Panc1 (cell line): Measurements from ENCODE around the gene GUCY2F. TPM values are rescaled to one million over a fixed set of nuclear protein-coding genes. Genes with fewer than 3 reads are reported as not detected.

Experiments
- ATAC-seq: fragments of 200-7000 bp; cut with Tn5 transposase; 2 replicates; pipeline ENCODE4 v1.9.1; 2020; ENCODE audit warnings: mild to moderate bottlenecking, moderate library complexity
- BruUV-seq: library from RNA; stranded (reverse); fragments of 400-500 nt; replicated peaks from 2 replicates; lab custom pipeline; 2021; lab: Mats Ljungman, UMichigan
- CTCF ChIA-PET: fragments of 300-600 bp; sonication (Branson Sonifier 250); formaldehyde crosslinking; loops from one replicate; lab custom pipeline; 2022; ENCODE audit warnings: antibody characterized with exemption; lab: Charles Lee
- POLR2A ChIA-PET: fragments of 300-600 bp; sonication (Branson Sonifier 250); formaldehyde crosslinking; loops from one replicate; lab custom pipeline; 2022; ENCODE audit warnings: antibody characterized with exemption; lab: Charles Lee
- DNase-seq: peaks from one replicate; pipeline ENCODE4 v3.0.0-alpha.2; 2010; ENCODE audit warnings: low read depth, low spot score
- H3K27ac ChIP-seq: 2 replicates; pipeline ENCODE4 v1.5.1; 2011; ENCODE audit warnings: mild to moderate bottlenecking, low read length, inconsistent platforms
- H3K27me3 ChIP-seq: fragments of 200-500 bp; sonication (Bioruptor generic); 2 replicates; pipeline ENCODE4 v1.6.0; 2014; ENCODE audit warnings: low read length, inconsistent platforms; ENCODE audit not compliant: control insufficient read depth, insufficient read depth
- H3K36me3 ChIP-seq: fragments of 200-500 bp; sonication (Bioruptor generic); 2 replicates; pipeline ENCODE4 v1.5.1; 2014; ENCODE audit warnings: inconsistent platforms, mild to moderate bottlenecking, low read length, moderate library complexity; ENCODE audit not compliant: control insufficient read depth, insufficient read depth
- H3K4me1 ChIP-seq: 2 replicates; pipeline ENCODE4 v1.5.1; 2011; ENCODE audit warnings: inconsistent platforms, mild to moderate bottlenecking, low read length, moderate library complexity; ENCODE audit not compliant: control insufficient read depth, insufficient read depth
- H3K4me3 ChIP-seq, 2 experiments: 2 replicates each; pipeline ENCODE4 v1.5.1; 2011 to 2012; ENCODE audit warnings: low read depth in 2 of 2, low read length in 2 of 2, mild to moderate bottlenecking in 2 of 2, inconsistent platforms in 1 of 2, moderate library complexity in 1 of 2
- H3K9me3 ChIP-seq: fragments of 200-500 bp; sonication (Bioruptor generic); 2 replicates; pipeline ENCODE4 v1.5.1; 2014; ENCODE audit warnings: low read depth, mild to moderate bottlenecking, inconsistent platforms, low read length, moderate library complexity; ENCODE audit not compliant: control insufficient read depth, insufficient read depth
- CTCF ChIP-seq: fragments of 450-650 bp; IDR thresholded peaks from 2 replicates; pipeline ENCODE4 v1.5.1; 2017; ENCODE audit warnings: mild to moderate bottlenecking
- POLR2AphosphoS5 ChIP-seq: IDR thresholded peaks from 2 replicates; pipeline ENCODE4 v1.6.1; 2012; ENCODE audit warnings: mild to moderate bottlenecking, low read depth, low read length, moderate library complexity
- REST ChIP-seq, 2 experiments: IDR thresholded peaks; 2 replicates each; pipeline ENCODE4 v1.6.1; 2011 to 2012; ENCODE audit warnings: low read depth in 2 of 2, control low read depth in 1 of 2, low read length in 1 of 2, mild to moderate bottlenecking in 1 of 2, moderate library complexity in 1 of 2; ENCODE audit not compliant: insufficient read depth in 1 of 2
- SIN3A ChIP-seq: IDR thresholded peaks from 2 replicates; pipeline ENCODE4 v1.6.1; 2012; ENCODE audit warnings: low read depth, mild to moderate bottlenecking, low read length, moderate library complexity, borderline replicate concordance; ENCODE audit not compliant: insufficient read depth
- TCF7L2 ChIP-seq: IDR thresholded peaks from 2 replicates; pipeline ENCODE4 v1.6.1; 2011; ENCODE audit warnings: mild to moderate bottlenecking, low read depth, low read length, inconsistent platforms
- in situ Hi-C: cut with HindIII; loops from 2 replicates; pipeline ENCODE4 v1.10.0; 2016; ENCODE audit warnings: low sequenced_read_pairs, low pct_unique_long_range_greater_than_20kb
- intact Hi-C: fragments of 100-400 bp; cut with micrococcal nuclease; formaldehyde crosslinking; loops from one replicate; pipeline ENCODE4 v1.10.0; 2022; ENCODE audit not compliant: unreplicated experiment
- total RNA-seq: library from RNA; stranded (reverse); gene quantifications from one replicate; pipeline ENCODE4 v1.2.1, GENCODE V29; 2021; ENCODE audit not compliant: unreplicated experiment

Gene GUCY2F
- total RNA-seq, 1 experiment from 2014 or later = not detected

GRCh38 chrX:109409181-109409580 lies 72.7 kb downstream of the GUCY2F start:
- intact Hi-C loops (no loop called here), in situ Hi-C loops (no loop called here)
- DNase-seq = no peak
- H3K4me3 ChIP-seq = no peak overlapping the region
- BruUV-seq = no TSS peak
- ChIA-PET CTCF (no interaction called here), POLR2A (no interaction called here)
- TF ChIP-seq SIN3A = no peak
- no peak for TF ChIP-seq CTCF
- TF ChIP-seq TCF7L2 = no peak
- no peak for TF ChIP-seq REST (IDR thresholded peaks at IDR 0.05; ENCODE audit: insufficient read depth in 1 of 2, low read depth in 2 of 2, low read length in 1 of 2)
- TF ChIP-seq POLR2AphosphoS5 = no peak
- ATAC-seq = no peak
- H3K36me3 ChIP-seq = no peaks in the 10 kb centered on the region
- no peak overlapping the region for H3K27ac ChIP-seq
- no peaks in the 10 kb centered on the region for H3K27me3 ChIP-seq
- no peaks in the 10 kb centered on the region for H3K9me3 ChIP-seq
- no peaks in the 10 kb centered on the region for H3K4me1 ChIP-seq

GRCh38 chrX:109403922-109404321 lies 78.0 kb downstream of the GUCY2F start:
- DNase-seq (no peak), ATAC-seq (no peak)
- no peak for TF ChIP-seq CTCF
- POLR2A ChIA-PET = no interaction called here
- in situ Hi-C loops = no loop called here
- no peaks in the 10 kb centered on the region for H3K4me1 ChIP-seq
- H3K36me3 ChIP-seq = no peaks in the 10 kb centered on the region
- CTCF ChIA-PET = no interaction called here
- no TSS peak for BruUV-seq
- no peaks in the 10 kb centered on the region for H3K27me3 ChIP-seq
- H3K27ac ChIP-seq = no peak overlapping the region
- no peak overlapping the region for H3K4me3 ChIP-seq
- intact Hi-C loops = no loop called here
- no peaks in the 10 kb centered on the region for H3K9me3 ChIP-seq

- intact Hi-C loops = no loop called here
- ChIA-PET CTCF (no interaction called here), POLR2A (no interaction called here)
- Histone ChIP-seq H3K4me3 (no peak overlapping the region), H3K27ac (no peak overlapping the region), H3K4me1 (no peaks in the 10 kb centered on the region), H3K27me3 (no peaks in the 10 kb centered on the region), H3K36me3 (no peaks in the 10 kb centered on the region), H3K9me3 (no peaks in the 10 kb centered on the region)
- TF ChIP-seq CTCF = no peak
- no peak for TF ChIP-seq REST (IDR thresholded peaks at IDR 0.05; ENCODE audit: insufficient read depth in 1 of 2, low read depth in 2 of 2, low read length in 1 of 2)
- TF ChIP-seq TCF7L2 = no peak
- no peak for TF ChIP-seq SIN3A
- no peak for TF ChIP-seq POLR2AphosphoS5
- ATAC-seq = no peak
- no TSS peak for BruUV-seq
- DNase-seq = no peak
- in situ Hi-C loops = no loop called here
These were observed 82.1 kb downstream of the GUCY2F start for GRCh38 chrX:109399831-109400230.
